ENCODE data around the gene RAB7A.

The RAB7A gene

DNA sequence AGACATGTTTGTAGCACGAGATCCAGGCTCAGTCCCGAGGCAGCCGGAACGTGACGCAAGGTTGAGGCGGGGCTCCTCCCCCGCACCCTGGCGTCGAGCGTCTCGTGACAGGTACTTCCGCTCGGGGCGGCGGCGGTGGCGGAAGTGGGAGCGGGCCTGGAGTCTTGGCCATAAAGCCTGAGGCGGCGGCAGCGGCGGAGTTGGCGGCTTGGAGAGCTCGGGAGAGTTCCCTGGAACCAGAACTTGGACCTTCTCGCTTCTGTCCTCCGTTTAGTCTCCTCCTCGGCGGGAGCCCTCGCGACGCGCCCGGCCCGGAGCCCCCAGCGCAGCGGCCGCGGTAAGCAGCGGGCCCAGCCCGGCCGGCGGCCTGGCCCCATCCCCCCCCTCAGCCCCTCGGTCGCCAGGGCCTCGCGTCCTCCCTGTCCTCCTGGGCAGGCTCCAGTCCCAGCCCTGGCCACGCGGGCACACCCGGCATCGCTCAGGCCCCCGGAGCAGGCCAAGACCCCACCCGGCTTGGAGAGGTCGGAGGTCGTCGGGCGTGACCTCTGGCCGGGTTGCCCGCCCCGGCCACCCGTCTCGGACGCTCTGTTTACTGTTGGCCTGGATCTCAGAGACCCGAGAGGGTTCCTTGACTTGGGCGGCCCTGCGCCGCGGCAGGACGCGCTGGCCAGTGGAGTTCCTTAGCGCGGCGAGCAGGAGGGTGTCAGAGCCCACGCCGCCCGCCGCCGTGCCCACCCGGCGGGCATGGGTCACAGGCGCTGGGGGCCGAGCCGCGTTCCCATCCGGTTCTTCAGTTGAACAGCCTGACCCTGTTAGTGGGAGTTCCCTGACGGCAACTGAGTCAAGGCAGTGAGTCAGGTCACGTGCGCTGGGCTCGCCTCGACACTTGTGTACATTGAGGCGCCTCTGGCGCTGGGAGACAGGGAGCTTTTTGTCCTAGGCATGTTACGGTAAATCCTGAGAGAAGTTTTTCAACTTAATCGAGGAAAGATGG lies at the start of gene RAB7A:
TSS of gene RAB7A (plus strand) at position 161 of the 994 bp plus-strand sequence. CDS start 69,185 bp downstream, outside the sequence.
- peak within 1 kb of the TSS; percentile 90 for H3K27ac ChIP-seq
- TF ChIP-seq, protein P1, sequence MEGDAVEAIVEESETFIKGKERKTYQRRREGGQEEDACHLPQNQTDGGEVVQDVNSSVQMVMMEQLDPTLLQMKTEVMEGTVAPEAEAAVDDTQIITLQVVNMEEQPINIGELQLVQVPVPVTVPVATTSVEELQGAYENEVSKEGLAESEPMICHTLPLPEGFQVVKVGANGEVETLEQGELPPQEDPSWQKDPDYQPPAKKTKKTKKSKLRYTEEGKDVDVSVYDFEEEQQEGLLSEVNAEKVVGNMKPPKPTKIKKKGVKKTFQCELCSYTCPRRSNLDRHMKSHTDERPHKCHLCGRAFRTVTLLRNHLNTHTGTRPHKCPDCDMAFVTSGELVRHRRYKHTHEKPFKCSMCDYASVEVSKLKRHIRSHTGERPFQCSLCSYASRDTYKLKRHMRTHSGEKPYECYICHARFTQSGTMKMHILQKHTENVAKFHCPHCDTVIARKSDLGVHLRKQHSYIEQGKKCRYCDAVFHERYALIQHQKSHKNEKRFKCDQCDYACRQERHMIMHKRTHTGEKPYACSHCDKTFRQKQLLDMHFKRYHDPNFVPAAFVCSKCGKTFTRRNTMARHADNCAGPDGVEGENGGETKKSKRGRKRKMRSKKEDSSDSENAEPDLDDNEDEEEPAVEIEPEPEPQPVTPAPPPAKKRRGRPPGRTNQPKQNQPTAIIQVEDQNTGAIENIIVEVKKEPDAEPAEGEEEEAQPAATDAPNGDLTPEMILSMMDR (conservative IDR thresholded peaks at IDR 0.05), result no peak

DNA sequence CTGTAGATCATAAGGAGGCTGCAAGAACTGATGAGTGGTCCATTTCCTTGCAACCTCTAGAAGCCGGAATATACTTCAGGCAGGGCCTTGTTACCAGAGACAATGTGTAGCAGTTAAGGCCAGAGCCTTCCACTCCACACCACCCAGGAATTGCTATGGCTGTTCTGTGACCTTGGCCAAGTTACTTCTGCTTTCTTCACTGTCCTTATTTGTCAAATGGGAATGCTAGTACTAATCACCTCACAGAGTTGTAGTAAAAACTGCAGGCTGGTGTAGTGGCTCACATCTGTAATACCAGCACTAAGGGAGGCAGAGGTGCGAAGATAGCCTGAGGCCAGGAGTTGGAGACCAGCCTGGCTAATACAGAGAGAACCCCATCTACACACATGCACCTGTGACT lies 46.6 kb upstream of the RAB7A start:
- H3K27ac ChIP-seq, result no peak overlapping the region
- TF ChIP-seq, protein P1 (conservative IDR thresholded peaks at IDR 0.05), result no peak

DNA sequence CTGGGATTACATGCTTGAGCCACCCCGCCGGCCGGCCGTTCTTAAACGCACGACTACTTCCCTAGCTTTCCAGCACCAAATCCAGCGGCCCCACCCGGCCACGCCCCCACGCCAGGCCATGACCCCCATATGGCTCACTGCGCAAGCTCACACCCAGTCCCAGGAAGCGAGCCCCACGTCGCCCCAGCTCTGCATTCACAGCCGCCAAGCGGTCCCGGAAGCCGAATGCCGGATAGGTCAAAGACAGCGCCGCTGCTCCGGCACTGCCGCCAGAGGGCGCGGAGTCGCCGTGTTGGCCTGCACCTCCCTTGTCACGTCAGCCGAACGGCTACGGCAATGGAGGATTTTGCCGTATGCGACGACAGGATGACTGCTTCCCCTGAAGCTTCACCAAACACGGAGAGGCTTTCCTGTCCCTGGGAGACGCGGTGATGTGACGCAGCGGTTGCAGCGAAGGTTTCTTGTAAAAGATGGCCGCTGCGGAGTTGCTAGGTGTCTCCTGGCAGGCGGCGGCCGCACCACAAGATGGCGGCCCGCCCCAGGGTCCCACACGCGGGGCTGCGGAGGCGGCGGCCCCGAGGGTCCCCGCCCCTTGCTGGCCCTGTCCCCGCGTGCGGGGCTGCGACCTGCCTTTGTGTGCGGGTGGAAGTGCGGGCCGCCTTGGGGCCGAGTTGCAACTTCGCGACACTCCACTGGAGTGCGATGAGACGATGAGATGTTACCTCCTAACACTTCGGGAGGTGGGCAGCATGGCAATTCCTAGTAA lies 45.2 kb upstream of the RAB7A start:
- H3K27ac ChIP-seq, result peak overlapping the region; percentile 98
- TF ChIP-seq, protein P1 (conservative IDR thresholded peaks at IDR 0.05), result peak; percentile 96

DNA sequence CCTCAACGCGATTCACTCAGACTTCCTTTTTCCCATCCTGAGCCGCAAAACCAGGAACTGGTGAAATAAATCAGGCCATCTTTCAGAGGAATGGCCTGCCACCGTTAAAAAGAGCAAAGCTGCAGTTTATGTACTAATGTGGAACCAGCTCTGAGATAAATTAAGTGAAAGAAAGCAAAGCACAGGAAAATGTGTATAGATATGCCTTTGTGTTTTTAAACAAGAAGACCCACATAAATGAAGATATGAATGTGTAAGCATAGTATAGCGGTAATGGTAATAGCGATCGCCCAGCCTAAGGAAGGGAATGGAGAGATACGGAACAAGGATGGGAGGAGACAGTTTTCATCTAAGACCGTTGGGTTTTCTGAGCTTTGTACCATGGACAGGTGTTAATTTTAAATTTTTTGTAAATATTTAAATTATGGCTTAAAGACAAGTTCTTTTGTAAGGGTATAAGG lies 44.6 kb upstream of the RAB7A start:
- H3K27ac ChIP-seq, result peak overlapping the region; percentile 98
- TF ChIP-seq, protein P1 (conservative IDR thresholded peaks at IDR 0.05), result no peak

- TF ChIP-seq, protein P1 (conservative IDR thresholded peaks at IDR 0.05), result no peak
- H3K27ac ChIP-seq, result no peak overlapping the region
Measured at GRCh38 chr3:128683957-128684356, 42.0 kb upstream of the RAB7A start.

GRCh38 chr3:128684986-128685726 lies 40.8 kb upstream of the RAB7A start:
- TF ChIP-seq, protein P1 (conservative IDR thresholded peaks at IDR 0.05), result no peak
- no peak overlapping the region for H3K27ac ChIP-seq

All from VCaP (cell line).